NCI-H2171 treated with DMSO at 0.1 percent for 48 hours (cell line): ENCODE data around the gene TADA2B.
"Not testable (repeated sequence)": the region's sequence is repeated elsewhere in the genome, so short reads cannot be mapped to it uniquely, and the experiment has no call there.

ENCODE experiments used
- DNase-seq: peaks from one replicate; lab custom pipeline; 2025; lab: John Stamatoyannopoulos, UW

The TADA2B gene

DNA sequence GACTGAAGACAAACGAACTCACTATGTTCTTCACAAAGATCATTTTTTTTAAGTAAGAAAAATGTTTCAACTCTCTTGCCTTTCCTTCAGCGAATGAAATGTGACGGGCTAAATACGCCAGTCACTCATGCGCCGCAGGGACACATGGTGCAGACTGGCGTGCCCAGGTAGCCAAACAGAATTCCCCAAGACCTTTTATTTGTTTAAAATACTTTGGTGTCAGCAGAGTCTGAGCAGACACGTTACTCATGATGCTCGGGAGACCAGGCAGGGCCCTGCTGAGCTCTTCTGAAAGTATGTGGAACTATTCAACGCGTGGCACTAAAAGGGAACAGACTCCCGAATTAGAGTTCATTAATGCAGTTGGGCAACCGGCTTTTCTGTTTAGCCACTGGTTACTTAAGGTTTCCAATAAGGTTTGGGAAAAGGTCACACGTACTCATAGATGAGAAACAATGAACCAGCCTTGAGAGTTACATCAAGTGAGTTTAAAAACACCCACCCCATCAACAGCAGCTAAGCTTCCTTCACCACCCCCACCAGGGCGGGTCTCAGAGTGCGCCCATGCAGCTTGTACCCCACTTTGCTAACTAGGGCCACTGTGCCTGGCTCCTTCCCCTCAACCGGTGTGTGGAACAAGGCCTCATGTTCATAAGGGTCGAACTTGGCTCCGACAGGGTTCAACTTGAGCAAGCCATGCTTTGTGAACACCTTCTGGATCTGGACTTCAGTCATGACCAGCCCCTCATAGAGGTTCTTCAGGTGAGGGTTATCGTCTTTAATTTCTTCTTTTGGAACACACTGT lies 17.4 kb downstream of the TADA2B start:
- no peak for DNase-seq

GRCh38 chr4:7061815-7062214 lies 18.6 kb downstream of the TADA2B start:
- no peak for DNase-seq

- no peak for DNase-seq
These were observed 19.6 kb downstream of the TADA2B start for GRCh38 chr4:7062816-7063215.

- DNase-seq: no peak
These were observed 20.2 kb downstream of the TADA2B start for GRCh38 chr4:7063362-7063761.

GRCh38 chr4:7066006-7066405 lies 22.8 kb downstream of the TADA2B start:
- DNase-seq: no peak

DNA sequence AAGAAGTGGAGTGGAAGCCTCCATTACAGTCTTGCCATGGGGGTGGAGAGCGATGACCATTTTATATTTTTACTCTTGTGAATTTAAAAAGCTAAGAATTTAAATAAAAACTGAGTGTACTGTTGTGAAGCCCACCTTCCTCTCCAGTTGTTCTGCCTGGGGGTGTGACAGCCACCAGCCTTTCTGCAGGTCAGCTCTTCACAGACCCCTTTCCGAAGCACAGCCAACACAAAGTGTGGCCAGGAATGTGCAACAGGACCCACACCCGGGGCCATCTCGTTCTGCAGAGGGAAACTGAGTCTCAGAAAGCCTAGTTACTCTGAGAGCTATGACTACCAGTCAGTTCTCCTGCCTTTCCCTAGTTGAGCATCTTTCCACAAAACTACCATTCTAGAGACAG lies 23.3 kb downstream of the TADA2B start:
- DNase-seq: no peak

DNA sequence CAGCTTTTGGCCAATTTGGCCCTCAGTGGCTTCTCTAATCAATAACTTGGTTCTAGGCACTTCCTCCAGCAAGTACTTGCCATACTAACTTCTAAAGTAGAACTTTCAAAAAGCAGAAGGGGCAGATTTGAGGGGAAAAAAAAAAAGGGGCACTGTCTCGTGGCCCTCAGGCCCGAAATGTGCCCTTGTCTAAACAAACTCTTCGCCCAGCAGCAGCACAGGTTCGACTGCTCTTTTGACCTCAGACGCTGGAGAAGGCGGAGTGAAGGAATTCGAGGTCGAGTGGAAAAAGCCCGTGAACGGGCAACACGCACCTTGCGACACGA lies 23.9 kb downstream of the TADA2B start:
- DNase-seq: no peak

- peak; percentile 95 for DNase-seq
These were observed 24.5 kb downstream of the TADA2B start, which contains the start of gene GRPEL1 for GRCh38 chr4:7067452-7068278. TSS of gene GRPEL1 (minus strand) at chr4:7068064. CDS start at chr4:7068032, 32 bp downstream.

DNA sequence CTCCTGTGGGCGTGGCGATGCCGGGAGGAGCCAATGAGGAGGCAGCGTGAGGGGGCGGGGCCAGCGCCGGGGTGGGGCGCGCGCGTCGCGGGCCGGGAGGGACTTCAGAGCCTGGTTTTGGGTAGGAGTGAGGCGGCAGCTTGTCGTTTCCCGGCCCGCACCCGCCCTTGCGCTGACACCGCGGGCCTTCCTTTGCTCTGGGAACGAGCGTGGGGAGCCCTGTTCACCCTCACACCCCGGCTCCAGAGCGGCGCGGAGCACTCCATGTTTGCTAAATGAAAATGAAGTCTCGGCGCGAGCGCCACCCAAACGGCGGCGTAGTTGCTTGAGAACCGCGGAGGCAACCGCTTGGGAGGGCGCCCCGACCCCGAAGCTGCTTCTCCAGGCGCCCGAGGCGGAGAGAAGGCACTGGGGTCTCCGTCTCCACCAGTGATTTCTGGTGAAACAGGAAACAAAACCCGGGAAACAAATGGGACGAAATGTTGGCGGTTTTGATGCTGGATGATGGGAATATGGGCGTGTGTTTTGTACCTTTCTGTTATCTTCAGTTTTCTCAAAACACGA lies 25.2 kb downstream of the TADA2B start:
- no peak for DNase-seq

DNA sequence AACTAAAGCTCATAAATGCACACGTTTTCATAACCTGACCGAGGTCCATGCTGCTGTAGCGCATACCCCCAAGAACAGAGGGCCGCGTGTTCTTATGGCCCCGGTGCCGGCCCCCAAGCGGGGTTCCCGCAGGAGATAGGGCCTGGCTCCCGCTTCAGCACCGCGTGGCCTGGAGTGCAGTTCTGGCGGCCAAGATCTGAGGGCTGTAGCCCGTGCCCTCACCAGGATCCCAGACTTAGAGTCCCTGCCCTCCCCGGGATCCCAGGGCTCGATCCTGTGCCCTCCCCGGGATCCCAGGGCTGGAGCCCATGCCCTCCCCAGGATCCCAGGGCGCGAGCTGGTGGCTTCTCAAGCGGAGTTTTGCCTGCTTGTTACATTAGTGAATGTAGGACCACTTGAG lies 25.7 kb downstream of the TADA2B start:
- no peak for DNase-seq

DNA sequence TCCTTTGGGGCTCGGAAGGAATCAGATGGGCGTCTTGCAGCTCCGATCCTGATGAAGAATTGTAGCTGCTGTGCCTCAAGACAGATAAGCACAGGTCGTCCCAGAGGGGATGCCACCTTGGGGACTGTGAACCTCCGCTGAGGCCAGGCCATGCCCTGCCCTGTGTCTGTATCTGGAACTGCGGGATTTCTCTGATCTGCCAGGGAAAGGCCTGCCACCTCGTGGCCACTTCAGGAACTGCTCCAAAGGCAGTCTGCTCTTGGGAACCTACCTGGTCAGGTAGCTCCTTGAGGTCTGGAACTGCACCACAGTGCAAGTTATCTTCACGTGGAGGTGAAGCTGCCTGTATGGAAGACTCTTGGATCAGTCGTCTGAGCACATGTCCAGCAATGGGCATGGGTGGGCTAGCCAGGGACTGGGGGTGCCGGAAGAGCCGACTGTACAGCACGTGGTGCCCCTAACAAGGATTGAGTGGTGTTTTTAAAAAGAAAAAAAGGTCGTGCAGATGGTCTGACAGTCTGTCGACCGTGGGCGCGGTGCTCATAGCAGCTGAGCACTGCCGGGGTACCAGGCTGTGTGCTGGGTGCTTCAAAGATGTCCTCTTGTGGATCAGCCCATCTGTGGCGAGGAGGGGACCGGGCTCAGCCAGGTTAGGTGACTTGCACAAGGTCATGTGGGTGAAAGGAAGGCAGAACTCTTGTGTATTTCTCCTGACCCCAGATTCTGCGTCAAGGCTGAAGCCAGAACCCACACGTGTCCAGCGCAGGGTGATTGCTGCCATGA lies 27.7 kb downstream of the TADA2B start:
- peak; percentile 84 for DNase-seq

DNA sequence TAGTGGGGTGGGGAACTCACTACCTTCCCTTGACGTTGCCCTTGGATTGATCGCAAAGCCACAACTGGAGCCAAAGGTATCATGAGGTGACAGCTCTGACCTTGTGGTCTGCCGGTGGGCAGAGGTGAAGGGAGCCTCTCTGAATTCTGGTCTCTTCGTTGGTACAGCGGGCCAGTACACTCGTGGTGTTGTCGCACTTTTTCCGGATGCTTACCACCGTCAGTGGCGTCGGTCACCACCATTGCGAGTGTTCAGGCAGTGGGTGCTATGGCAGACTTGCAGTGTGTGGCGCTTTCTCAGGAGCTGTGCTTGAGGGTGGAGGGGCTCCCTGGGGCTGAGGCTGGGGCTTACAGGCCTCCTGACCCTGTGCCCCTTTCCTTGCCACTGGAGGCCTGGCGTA lies 29.9 kb downstream of the TADA2B start:
- no peak for DNase-seq

GRCh38 chr4:7073526-7074390 lies 30.6 kb downstream of the TADA2B start:
- DNase-seq: peak; percentile 66

GRCh38 chr4:7074426-7074825 lies 31.3 kb downstream of the TADA2B start:
- DNase-seq: no peak

GRCh38 chr4:7075962-7076695 lies 33.0 kb downstream of the TADA2B start:
- no peak for DNase-seq

- DNase-seq: no peak
These were observed 33.5 kb downstream of the TADA2B start for GRCh38 chr4:7076696-7077082.

- DNase-seq: no peak
These were observed 34.2 kb downstream of the TADA2B start for GRCh38 chr4:7077371-7077770.

DNA sequence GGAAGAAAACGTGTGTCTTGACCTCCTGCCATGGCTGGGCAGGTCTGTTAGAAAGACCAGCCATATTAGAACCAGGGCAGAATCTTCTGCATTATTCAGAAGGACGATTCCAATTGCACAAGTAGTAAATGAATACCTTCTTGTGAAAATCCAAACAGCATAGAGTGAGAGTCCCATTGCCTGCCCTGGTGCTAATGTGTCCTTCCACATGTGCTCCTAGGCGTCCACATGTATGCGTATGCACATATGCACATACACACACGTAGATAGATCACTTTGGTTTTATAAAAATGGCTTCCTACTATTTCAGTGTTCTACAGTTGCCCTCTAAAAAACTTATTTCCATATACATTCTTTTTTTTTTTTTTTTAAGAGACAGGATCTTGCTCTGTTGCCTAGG lies 34.9 kb downstream of the TADA2B start:
- no peak for DNase-seq

DNA sequence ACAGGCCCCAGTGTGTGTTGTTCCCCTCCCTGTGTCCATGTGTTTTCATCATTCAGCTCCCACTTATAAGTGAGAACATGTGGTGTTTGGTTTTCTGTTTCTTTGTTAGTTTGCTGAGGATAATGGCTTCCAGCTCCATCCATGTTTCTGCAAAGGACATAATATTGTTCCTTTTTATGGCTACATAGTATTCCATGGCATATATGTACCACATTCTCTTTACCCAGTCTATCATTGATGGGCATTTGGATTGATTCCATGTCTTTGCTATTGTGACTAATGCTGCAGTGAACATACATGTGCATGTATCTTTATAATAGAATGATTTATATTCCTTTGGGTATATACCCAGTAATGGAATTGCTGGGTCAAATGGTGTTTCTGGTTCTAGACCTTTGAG lies 36.3 kb downstream of the TADA2B start:
- not testable (repeated sequence) for DNase-seq

- not testable (repeated sequence) for DNase-seq
These were observed 36.7 kb downstream of the TADA2B start for GRCh38 chr4:7079909-7080308.
